ENCODE data around the gene CNTNAP2. TPM values are rescaled to one million over a fixed set of nuclear protein-coding genes. Genes with fewer than 3 reads are reported as not detected.

CNTNAP2 gene
- total and polyA plus RNA-seq, 2 donors from 2014 or later, result 0.06 to 0.13 TPM

GRCh38 chr7:148161776-148162175, 2045.2 kb downstream of the CNTNAP2 start:
- FAIRE-seq, result no peak
- intact Hi-C loops (cut with DNase I), result no loop called here
- DNase-seq, result no peak

GRCh38 chr7:148162808-148163207, 2046.2 kb downstream of the CNTNAP2 start:
- no peak overlapping the region for H3K9ac ChIP-seq (ENCODE audit: low read length in 3 of 3)
- no peak for DNase-seq
- intact Hi-C loops (cut with DNase I), result no loop called here
- H3K9me3 ChIP-seq (ENCODE audit: control insufficient read depth in 2 of 3, insufficient read depth in 1 of 3, low read length in 3 of 3), result no peaks in the 10 kb centered on the region
- no peak for FAIRE-seq
- no peak overlapping the region for H3K4me3 ChIP-seq (ENCODE audit: low read length in 3 of 3)
- no peak for TF ChIP-seq CTCF (IDR thresholded peaks at IDR 0.05; ENCODE audit: borderline replicate concordance, extremely low read depth, insufficient read depth)
- H3K4me1 ChIP-seq (ENCODE audit: control insufficient read depth in 2 of 3, insufficient read depth in 2 of 3, low read depth in 1 of 3, low read length in 3 of 3), result no peaks in the 10 kb centered on the region
- H3K27me3 ChIP-seq (ENCODE audit: control insufficient read depth, insufficient read depth, low read length), result no peaks in the 10 kb centered on the region
- no peak overlapping the region for H3K27ac ChIP-seq (ENCODE audit: low read depth in 2 of 2, low read length in 2 of 2)
- no peaks in the 10 kb centered on the region for H3K36me3 ChIP-seq (ENCODE audit: control insufficient read depth in 2 of 3, insufficient read depth in 3 of 3, low read length in 3 of 3)

More at GRCh38 chr7:148161776-148162175, 2045.2 kb downstream of the CNTNAP2 start:
- Histone ChIP-seq H3K9ac (ENCODE audit: low read length in 3 of 3) (no peak overlapping the region), H3K36me3 (ENCODE audit: control insufficient read depth in 2 of 3, insufficient read depth in 3 of 3, low read length in 3 of 3) (no peaks in the 10 kb centered on the region), H3K27ac (ENCODE audit: low read depth in 2 of 2, low read length in 2 of 2) (no peak overlapping the region), H3K27me3 (ENCODE audit: control insufficient read depth, insufficient read depth, low read length) (no peaks in the 10 kb centered on the region), H3K4me1 (ENCODE audit: control insufficient read depth in 2 of 3, insufficient read depth in 2 of 3, low read depth in 1 of 3, low read length in 3 of 3) (no peaks in the 10 kb centered on the region), H3K9me3 (ENCODE audit: control insufficient read depth in 2 of 3, insufficient read depth in 1 of 3, low read length in 3 of 3) (no peaks in the 10 kb centered on the region), H3K4me3 (ENCODE audit: low read length in 3 of 3) (no peak overlapping the region)
- no peak for TF ChIP-seq CTCF (IDR thresholded peaks at IDR 0.05; ENCODE audit: borderline replicate concordance, extremely low read depth, insufficient read depth)

GRCh38 chr7:148163246-148163645, 2046.6 kb downstream of the CNTNAP2 start:
- no peak for DNase-seq
- no peaks in the 10 kb centered on the region for H3K27me3 ChIP-seq (ENCODE audit: control insufficient read depth, insufficient read depth, low read length)
- H3K9me3 ChIP-seq (ENCODE audit: control insufficient read depth in 2 of 3, insufficient read depth in 1 of 3, low read length in 3 of 3), result no peaks in the 10 kb centered on the region
- H3K4me1 ChIP-seq (ENCODE audit: control insufficient read depth in 2 of 3, insufficient read depth in 2 of 3, low read depth in 1 of 3, low read length in 3 of 3), result no peaks in the 10 kb centered on the region
- no peak overlapping the region for H3K9ac ChIP-seq (ENCODE audit: low read length in 3 of 3)
- H3K4me3 ChIP-seq (ENCODE audit: low read length in 3 of 3), result no peak overlapping the region
- intact Hi-C loops (cut with DNase I), result no loop called here
- TF ChIP-seq CTCF (IDR thresholded peaks at IDR 0.05; ENCODE audit: borderline replicate concordance, extremely low read depth, insufficient read depth), result no peak
- H3K27ac ChIP-seq (ENCODE audit: low read depth in 2 of 2, low read length in 2 of 2), result no peak overlapping the region
- no peaks in the 10 kb centered on the region for H3K36me3 ChIP-seq (ENCODE audit: control insufficient read depth in 2 of 3, insufficient read depth in 3 of 3, low read length in 3 of 3)
- FAIRE-seq, result no peak

GRCh38 chr7:148172920-148173319, 2056.3 kb downstream of the CNTNAP2 start:
- no peak for FAIRE-seq
- Histone ChIP-seq H3K9me3 (ENCODE audit: control insufficient read depth in 2 of 3, insufficient read depth in 1 of 3, low read length in 3 of 3) (no peaks in the 10 kb centered on the region), H3K36me3 (ENCODE audit: control insufficient read depth in 2 of 3, insufficient read depth in 3 of 3, low read length in 3 of 3) (no peaks in the 10 kb centered on the region), H3K4me1 (ENCODE audit: control insufficient read depth in 2 of 3, insufficient read depth in 2 of 3, low read depth in 1 of 3, low read length in 3 of 3) (no peaks in the 10 kb centered on the region), H3K27ac (ENCODE audit: low read depth in 2 of 2, low read length in 2 of 2) (no peak overlapping the region), H3K9ac (ENCODE audit: low read length in 3 of 3) (no peak overlapping the region), H3K4me3 (ENCODE audit: low read length in 3 of 3) (no peak overlapping the region), H3K27me3 (ENCODE audit: control insufficient read depth, insufficient read depth, low read length) (no peaks in the 10 kb centered on the region)
- no peak for DNase-seq
- intact Hi-C loops (cut with DNase I), result no loop called here
- no peak for TF ChIP-seq CTCF (IDR thresholded peaks at IDR 0.05; ENCODE audit: borderline replicate concordance, extremely low read depth, insufficient read depth)
